Inferior parietal cortex (tissue), 1 donor: ENCODE data around the gene FUT7.

Source experiments
- DNase-seq: peaks from one replicate; pipeline ENCODE4 v3.0.0-alpha.2; 2016; ENCODE audit errors: extremely low spot score

FUT7 gene, protein sequence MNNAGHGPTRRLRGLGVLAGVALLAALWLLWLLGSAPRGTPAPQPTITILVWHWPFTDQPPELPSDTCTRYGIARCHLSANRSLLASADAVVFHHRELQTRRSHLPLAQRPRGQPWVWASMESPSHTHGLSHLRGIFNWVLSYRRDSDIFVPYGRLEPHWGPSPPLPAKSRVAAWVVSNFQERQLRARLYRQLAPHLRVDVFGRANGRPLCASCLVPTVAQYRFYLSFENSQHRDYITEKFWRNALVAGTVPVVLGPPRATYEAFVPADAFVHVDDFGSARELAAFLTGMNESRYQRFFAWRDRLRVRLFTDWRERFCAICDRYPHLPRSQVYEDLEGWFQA

GRCh38 chr9:137031904-137032640, at the start of gene FUT7:
TSS of gene FUT7 (minus strand) at chr9:137032088. CDS start at chr9:137031991, 97 bp downstream.
- no peak for DNase-seq

GRCh38 chr9:137080260-137081122, 48.6 kb upstream of the FUT7 start:
- no peak for DNase-seq

GRCh38 chr9:137079401-137079787, 47.5 kb upstream of the FUT7 start:
- no peak for DNase-seq

- no peak for DNase-seq
Measured at GRCh38 chr9:137078701-137079400, 47.0 kb upstream of the FUT7 start.

DNA sequence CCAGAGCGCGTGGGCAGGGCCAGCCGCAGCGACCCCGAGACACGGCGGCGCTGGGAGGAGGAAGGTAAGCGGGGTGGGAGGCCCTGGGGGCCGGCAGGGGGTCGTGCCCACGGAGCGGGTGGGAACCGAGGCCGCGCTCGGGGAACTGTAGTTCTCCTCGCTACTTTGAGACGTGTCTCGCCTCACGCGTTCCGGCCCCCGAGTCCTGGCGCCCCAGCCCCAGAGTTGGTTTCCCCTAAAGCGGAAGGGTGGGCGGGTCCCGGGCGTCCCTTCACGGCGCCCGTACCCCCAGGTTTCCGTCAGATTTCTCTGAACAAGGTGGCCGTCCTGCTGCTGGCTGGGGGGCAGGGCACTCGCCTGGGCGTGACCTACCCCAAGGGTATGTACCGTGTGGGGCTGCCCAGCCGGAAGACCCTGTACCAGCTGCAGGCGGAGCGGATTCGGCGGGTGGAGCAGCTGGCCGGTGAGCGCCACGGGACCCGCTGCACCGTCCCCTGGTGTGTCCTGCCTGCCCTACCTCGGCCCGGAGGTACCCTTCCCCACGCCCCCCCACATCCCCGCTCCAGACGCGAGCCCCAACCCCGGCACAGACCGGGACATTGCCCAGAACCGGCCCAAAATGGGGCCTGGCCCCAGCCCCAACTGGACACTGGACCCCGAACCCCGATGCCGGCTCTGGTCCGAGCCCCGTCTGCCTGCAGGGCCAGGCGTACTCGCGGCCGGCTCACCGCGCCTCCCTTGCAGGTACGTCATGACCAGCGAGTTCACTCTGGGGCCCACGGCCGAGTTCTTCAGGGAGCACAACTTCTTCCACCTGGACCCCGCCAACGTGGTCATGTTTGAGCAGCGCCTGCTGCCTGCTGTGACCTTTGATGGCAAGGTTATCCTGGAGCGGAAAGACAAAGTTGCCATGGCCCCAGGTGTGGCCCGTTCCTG, 46.1 kb upstream of the FUT7 start:
- DNase-seq: no peak

DNA sequence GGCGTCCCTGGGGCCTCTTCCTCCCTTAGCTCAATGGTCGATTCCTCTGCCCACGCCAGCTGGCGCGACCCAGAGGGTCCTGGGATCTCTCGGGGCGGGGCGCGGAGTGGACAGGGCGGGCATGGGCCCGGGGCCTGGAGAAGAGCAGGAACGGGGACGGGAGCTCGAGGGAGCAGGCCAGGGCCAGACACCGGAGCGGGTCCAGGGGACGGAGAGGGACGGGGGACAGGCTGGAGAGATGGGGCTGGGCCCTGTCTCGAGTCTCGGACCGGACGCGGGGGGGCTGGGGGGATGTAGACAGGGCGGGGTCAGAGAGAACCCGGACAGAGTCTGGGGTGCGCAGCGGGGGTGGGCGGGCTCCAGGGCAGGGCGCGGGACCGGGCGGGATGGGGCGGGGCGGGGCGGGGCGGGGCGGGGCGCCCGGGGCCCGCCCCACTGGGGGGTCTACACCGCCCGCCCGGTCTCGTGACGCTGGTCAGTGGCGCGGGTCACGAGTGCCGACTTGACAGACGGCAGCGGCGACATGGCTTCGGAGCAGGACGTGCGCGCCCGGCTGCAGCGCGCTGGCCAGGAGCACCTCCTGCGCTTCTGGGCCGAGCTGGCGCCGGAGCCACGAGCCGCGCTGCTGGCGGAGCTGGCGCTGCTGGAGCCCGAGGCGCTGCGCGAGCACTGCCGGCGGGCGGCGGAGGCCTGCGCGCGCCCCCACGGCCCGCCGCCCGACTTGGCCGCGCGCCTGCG, 45.3 kb upstream of the FUT7 start, which contains the start of gene UAP1L1:
Gene UAP1L1 (plus strand): TSS at position 508 of the 738 bp plus-strand sequence. CDS start 16 bp downstream, at position 524.
- DNase-seq: peak; percentile 66

DNA sequence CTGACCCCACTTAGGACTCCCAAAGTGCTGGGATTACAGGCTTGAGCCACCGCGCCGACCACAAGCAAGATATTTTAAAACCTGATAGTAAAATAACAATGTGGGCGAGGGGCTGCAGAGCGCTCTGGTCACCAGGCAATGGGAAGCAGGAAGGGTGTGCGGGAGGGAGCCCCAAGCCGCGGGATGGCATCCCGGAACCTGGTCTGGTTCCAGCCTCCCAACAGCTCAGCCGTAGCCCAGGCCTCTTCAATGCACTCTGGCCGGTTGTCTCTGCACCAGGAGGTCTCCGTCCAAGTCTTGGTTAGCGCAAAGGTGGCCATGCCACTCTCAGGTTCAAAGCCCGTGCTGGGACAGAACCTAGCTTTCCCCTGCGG, 44.7 kb upstream of the FUT7 start:
- no peak for DNase-seq

GRCh38 chr9:137075275-137075775, 43.4 kb upstream of the FUT7 start:
- DNase-seq: no peak

GRCh38 chr9:137074657-137075274, 42.9 kb upstream of the FUT7 start:
- DNase-seq: no peak

GRCh38 chr9:137073992-137074399, 42.1 kb upstream of the FUT7 start:
- DNase-seq: no peak

GRCh38 chr9:137071282-137071681, 39.4 kb upstream of the FUT7 start:
- DNase-seq: no peak

- peak; percentile 69 for DNase-seq
Measured at GRCh38 chr9:137070906-137071275, 39.0 kb upstream of the FUT7 start.

- DNase-seq: peak; percentile 94
Measured at GRCh38 chr9:137070201-137070905, 38.5 kb upstream of the FUT7 start, which contains the start of gene SAPCD2. TSS of gene SAPCD2 (minus strand) at chr9:137070557. CDS start at chr9:137070460, 97 bp downstream.

GRCh38 chr9:137069508-137070091, 37.7 kb upstream of the FUT7 start:
- no peak for DNase-seq

DNA sequence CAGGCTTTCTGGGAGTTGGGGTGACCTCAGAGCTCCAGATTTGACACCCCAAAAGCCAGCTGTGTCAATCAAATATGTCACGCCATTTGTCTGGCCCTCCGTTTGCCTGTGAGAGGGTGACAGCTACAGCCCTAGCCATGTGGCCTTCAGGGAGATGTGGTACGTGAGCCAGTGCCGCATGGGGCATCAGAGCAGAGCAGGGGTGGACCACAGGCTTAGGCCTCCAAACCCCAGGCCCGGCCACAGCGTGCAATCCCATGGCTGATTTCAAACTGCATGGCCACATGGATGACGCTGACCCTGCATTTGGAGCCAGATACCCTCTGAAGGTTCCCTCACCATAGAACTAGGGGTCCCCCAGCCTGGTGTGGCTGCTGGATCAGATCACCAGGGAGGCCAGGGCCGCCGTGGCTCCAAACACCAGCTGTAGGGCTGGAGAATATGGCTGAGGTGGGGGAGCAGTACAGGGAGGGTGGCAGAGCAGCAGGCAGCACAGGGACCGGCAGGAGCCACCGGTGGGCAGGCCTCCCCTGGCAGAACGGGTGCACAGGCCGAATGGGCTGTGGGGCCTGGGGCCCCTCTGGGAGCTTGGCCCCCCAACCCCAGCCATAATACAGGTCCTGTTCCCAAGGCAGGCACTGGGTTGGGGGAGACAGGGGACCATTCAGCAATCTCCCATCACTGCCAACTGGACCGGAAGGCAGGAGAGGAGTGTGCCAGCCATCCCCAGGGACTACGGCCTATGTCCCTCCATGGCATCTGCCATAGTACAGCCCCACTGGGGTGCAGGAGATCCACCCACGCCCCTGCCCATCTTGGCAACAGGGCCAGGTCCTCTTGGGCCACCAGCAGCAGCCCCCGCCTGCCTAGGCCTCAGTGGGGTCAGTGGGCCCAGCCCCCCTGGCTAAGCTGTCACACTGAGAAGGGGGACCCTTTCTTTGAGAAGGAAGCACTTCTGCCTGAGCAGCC, 36.9 kb upstream of the FUT7 start:
- DNase-seq: no peak

GRCh38 chr9:137067860-137068538, 36.1 kb upstream of the FUT7 start:
- peak; percentile 83 for DNase-seq
